Measurements from ENCODE around the gene CNGA1. TPM values are rescaled to one million over a fixed set of nuclear protein-coding genes. Genes with fewer than 3 reads are reported as not detected.
A peak's percentile ranks its signal among the peaks of the same experiment; 100 is the strongest.

Gene CNGA1
- total and polyA plus RNA-seq, 11 donors: 0.19 to 1.9 (median 0.71) TPM; not detected in 3

GRCh38 chr4:48031802-48032525 is 15.5 kb upstream of the CNGA1 start:
- Histone ChIP-seq H3K4me1 (peaks cover 0 to 6% (median 0%) of the 10 kb centered on the region in 12 donors), H3K27ac (peak overlapping the region in 3 of 12 donors; percentile 29 to 44 (median 42)), H3K4me3 (no peak overlapping the region), H3K27me3 (no peaks in the 10 kb centered on the region), H3K9me3 (no peaks in the 10 kb centered on the region), H3K36me3 (no peaks in the 10 kb centered on the region)
- DNase-seq (peak in 3 of 5 donors; percentile 30 to 49 (median 43)), ATAC-seq (peak; percentile 91 to 98 (median 98))
- TF ChIP-seq CTCF (IDR thresholded peaks at IDR 0.05) (no peak), POLR2A (IDR thresholded peaks at IDR 0.05) (no peak)
- WGBS, 4 donors: 43 to 48% (median 45%) methylated on average over 12 of the region's 12 CpGs
- intact Hi-C loops (cut with DNase I): no loop called here

GRCh38 chr4:48030470-48030869 is 14.0 kb upstream of the CNGA1 start:
- H3K36me3 ChIP-seq: no peaks in the 10 kb centered on the region
- H3K27me3 ChIP-seq: no peaks in the 10 kb centered on the region
- 66 to 68% (median 68%) methylated on average over 3 of the region's 3 CpGs for WGBS, 4 donors
- TF ChIP-seq CTCF (IDR thresholded peaks at IDR 0.05): no peak
- no peak for TF ChIP-seq POLR2A (IDR thresholded peaks at IDR 0.05)
- no peak overlapping the region for H3K4me3 ChIP-seq
- ATAC-seq: no peak
- intact Hi-C loops (cut with DNase I): no loop called here
- H3K4me1 ChIP-seq: peaks cover 0 to 6% (median 0%) of the 10 kb centered on the region in 12 donors
- no peaks in the 10 kb centered on the region for H3K9me3 ChIP-seq
- H3K27ac ChIP-seq: no peak overlapping the region
- DNase-seq: no peak

- WGBS, 4 donors: 10 to 50% (median 39%) methylated on average over 2 of the region's 2 CpGs
- no peaks in the 10 kb centered on the region for H3K36me3 ChIP-seq
- no peak overlapping the region for H3K27ac ChIP-seq
- no peak overlapping the region for H3K4me3 ChIP-seq
- DNase-seq (no peak), ATAC-seq (no peak)
- H3K4me1 ChIP-seq: peaks cover 0 to 9% (median 0%) of the 10 kb centered on the region in 12 donors
- H3K27me3 ChIP-seq: no peaks in the 10 kb centered on the region
- intact Hi-C loops (cut with DNase I): no loop called here
- no peaks in the 10 kb centered on the region for H3K9me3 ChIP-seq
- TF ChIP-seq CTCF (IDR thresholded peaks at IDR 0.05): no peak
- no peak for TF ChIP-seq POLR2A (IDR thresholded peaks at IDR 0.05)
Measured at GRCh38 chr4:48028696-48029095, 12.2 kb upstream of the CNGA1 start.

- Histone ChIP-seq H3K36me3 (no peaks in the 10 kb centered on the region), H3K27ac (no peak overlapping the region), H3K4me3 (no peak overlapping the region), H3K27me3 (no peaks in the 10 kb centered on the region), H3K4me1 (peaks cover 0 to 9% (median 0%) of the 10 kb centered on the region in 12 donors), H3K9me3 (no peaks in the 10 kb centered on the region)
- ATAC-seq (no peak), DNase-seq (no peak)
- TF ChIP-seq POLR2A (IDR thresholded peaks at IDR 0.05) (no peak), CTCF (IDR thresholded peaks at IDR 0.05) (no peak)
- intact Hi-C loops (cut with DNase I): no loop called here
Measured at GRCh38 chr4:48027653-48028052, 11.2 kb upstream of the CNGA1 start.

All from heart left ventricle (tissue), 16 donors.